ENCODE measurements around the gene UGT1A3.

Gene UGT1A3

GRCh38 chr2:233740870-233741269, 12.0 kb downstream of the UGT1A3 start:
- no peak for TF ChIP-seq EGR1 (IDR thresholded peaks at IDR 0.05)
- no peak for TF ChIP-seq YY1 (IDR thresholded peaks at IDR 0.05; ENCODE audit: low read depth)
- no peak for TF ChIP-seq NFIC (IDR thresholded peaks at IDR 0.05)
- no peak for TF ChIP-seq CREB1 (IDR thresholded peaks at IDR 0.05; ENCODE audit: low read depth)
- TF ChIP-seq USF1 (IDR thresholded peaks at IDR 0.05) = no peak

GRCh38 chr2:233743464-233744259, 14.8 kb downstream of the UGT1A3 start:
- no peak for TF ChIP-seq FOXM1 (IDR thresholded peaks at IDR 0.05; ENCODE audit: borderline replicate concordance, low read depth)
- no peak for TF ChIP-seq USF1 (IDR thresholded peaks at IDR 0.05)
- TF ChIP-seq TCF12 (IDR thresholded peaks at IDR 0.05; ENCODE audit: low read depth) = no peak
- no peak for TF ChIP-seq EGR1 (IDR thresholded peaks at IDR 0.05)
- no peak for TF ChIP-seq EP300 (IDR thresholded peaks at IDR 0.05; ENCODE audit: borderline replicate concordance)
- TF ChIP-seq TAF1 (IDR thresholded peaks at IDR 0.05; ENCODE audit: low read depth) = no peak
- no peak for TF ChIP-seq CEBPB (IDR thresholded peaks at IDR 0.05)
- no peak for TF ChIP-seq NFIC (IDR thresholded peaks at IDR 0.05)
- TF ChIP-seq ZBTB7A (IDR thresholded peaks at IDR 0.05; ENCODE audit: low read depth) = no peak
- TF ChIP-seq TEAD4 (IDR thresholded peaks at IDR 0.05) = no peak
- TF ChIP-seq YY1 (IDR thresholded peaks at IDR 0.05; ENCODE audit: low read depth) = no peak
- no peak for TF ChIP-seq CREB1 (IDR thresholded peaks at IDR 0.05; ENCODE audit: low read depth)
- no peak for TF ChIP-seq RAD21 (IDR thresholded peaks at IDR 0.05; ENCODE audit: low read depth)
- TF ChIP-seq, protein P1, sequence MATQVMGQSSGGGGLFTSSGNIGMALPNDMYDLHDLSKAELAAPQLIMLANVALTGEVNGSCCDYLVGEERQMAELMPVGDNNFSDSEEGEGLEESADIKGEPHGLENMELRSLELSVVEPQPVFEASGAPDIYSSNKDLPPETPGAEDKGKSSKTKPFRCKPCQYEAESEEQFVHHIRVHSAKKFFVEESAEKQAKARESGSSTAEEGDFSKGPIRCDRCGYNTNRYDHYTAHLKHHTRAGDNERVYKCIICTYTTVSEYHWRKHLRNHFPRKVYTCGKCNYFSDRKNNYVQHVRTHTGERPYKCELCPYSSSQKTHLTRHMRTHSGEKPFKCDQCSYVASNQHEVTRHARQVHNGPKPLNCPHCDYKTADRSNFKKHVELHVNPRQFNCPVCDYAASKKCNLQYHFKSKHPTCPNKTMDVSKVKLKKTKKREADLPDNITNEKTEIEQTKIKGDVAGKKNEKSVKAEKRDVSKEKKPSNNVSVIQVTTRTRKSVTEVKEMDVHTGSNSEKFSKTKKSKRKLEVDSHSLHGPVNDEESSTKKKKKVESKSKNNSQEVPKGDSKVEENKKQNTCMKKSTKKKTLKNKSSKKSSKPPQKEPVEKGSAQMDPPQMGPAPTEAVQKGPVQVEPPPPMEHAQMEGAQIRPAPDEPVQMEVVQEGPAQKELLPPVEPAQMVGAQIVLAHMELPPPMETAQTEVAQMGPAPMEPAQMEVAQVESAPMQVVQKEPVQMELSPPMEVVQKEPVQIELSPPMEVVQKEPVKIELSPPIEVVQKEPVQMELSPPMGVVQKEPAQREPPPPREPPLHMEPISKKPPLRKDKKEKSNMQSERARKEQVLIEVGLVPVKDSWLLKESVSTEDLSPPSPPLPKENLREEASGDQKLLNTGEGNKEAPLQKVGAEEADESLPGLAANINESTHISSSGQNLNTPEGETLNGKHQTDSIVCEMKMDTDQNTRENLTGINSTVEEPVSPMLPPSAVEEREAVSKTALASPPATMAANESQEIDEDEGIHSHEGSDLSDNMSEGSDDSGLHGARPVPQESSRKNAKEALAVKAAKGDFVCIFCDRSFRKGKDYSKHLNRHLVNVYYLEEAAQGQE (IDR thresholded peaks at IDR 0.05; ENCODE audit: low read depth) = no peak
- no peak for TF ChIP-seq MAX (IDR thresholded peaks at IDR 0.05)

- no peak for TF ChIP-seq YY1 (IDR thresholded peaks at IDR 0.05; ENCODE audit: low read depth)
- no peak for TF ChIP-seq CEBPB (IDR thresholded peaks at IDR 0.05)
- no peak for TF ChIP-seq TEAD4 (IDR thresholded peaks at IDR 0.05)
- TF ChIP-seq, protein P1 (IDR thresholded peaks at IDR 0.05; ENCODE audit: low read depth) = no peak
- no peak for TF ChIP-seq FOXM1 (IDR thresholded peaks at IDR 0.05; ENCODE audit: borderline replicate concordance, low read depth)
- no peak for TF ChIP-seq USF1 (IDR thresholded peaks at IDR 0.05)
- no peak for TF ChIP-seq TCF12 (IDR thresholded peaks at IDR 0.05; ENCODE audit: low read depth)
- no peak for TF ChIP-seq CREB1 (IDR thresholded peaks at IDR 0.05; ENCODE audit: low read depth)
- TF ChIP-seq RAD21 (IDR thresholded peaks at IDR 0.05; ENCODE audit: low read depth) = no peak
- no peak for TF ChIP-seq TAF1 (IDR thresholded peaks at IDR 0.05; ENCODE audit: low read depth)
- TF ChIP-seq EGR1 (IDR thresholded peaks at IDR 0.05) = no peak
- TF ChIP-seq ZBTB7A (IDR thresholded peaks at IDR 0.05; ENCODE audit: low read depth) = no peak
- TF ChIP-seq NFIC (IDR thresholded peaks at IDR 0.05) = no peak
- no peak for TF ChIP-seq EP300 (IDR thresholded peaks at IDR 0.05; ENCODE audit: borderline replicate concordance)
- no peak for TF ChIP-seq MAX (IDR thresholded peaks at IDR 0.05)
Observed at GRCh38 chr2:233745073-233745755, 16.4 kb downstream of the UGT1A3 start.

DNA sequence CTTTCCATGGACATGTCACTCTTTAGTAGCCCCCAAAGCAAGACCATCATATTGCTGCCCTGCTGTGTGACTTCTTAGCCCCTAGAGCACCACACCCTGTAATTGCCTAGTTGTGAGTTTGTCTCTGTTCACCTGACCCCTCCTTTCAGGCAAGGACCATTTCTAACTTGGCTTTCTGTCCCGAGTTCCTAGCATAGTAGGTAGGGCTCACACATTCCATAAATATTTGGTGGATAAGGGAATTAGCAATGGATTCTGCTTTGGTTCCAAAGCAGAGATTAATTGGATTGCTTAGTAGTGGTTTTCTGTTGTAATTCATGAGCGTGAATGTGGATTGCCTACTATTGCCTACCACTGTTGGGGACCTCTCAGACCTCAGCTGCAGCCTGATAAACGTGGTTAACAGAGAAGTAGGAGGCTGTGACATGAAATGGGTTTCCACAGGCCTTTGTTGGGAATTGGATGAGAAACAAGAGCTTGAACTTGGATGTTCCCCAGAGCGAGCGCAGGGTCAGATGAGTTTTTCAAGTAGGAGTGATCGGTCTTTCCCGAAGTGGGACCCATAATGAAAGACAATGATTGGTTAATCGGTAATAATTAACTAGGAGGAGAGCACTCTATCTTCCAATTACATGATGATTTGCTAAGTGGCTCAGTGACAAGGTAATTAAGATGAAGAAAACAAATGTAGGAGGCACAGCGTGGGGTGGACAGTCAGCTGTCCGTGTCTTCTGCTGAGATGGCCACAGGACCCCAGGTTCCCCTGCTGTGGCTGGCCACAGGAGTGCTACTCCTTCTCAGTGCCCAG, 17.8 kb downstream of the UGT1A3 start:
- TF ChIP-seq USF1 (IDR thresholded peaks at IDR 0.05) = no peak
- TF ChIP-seq RAD21 (IDR thresholded peaks at IDR 0.05; ENCODE audit: low read depth) = no peak
- TF ChIP-seq, protein P1 (IDR thresholded peaks at IDR 0.05; ENCODE audit: low read depth) = no peak
- TF ChIP-seq TEAD4 (IDR thresholded peaks at IDR 0.05) = no peak
- no peak for TF ChIP-seq YY1 (IDR thresholded peaks at IDR 0.05; ENCODE audit: low read depth)
- TF ChIP-seq EP300 (IDR thresholded peaks at IDR 0.05; ENCODE audit: borderline replicate concordance) = no peak
- TF ChIP-seq TAF1 (IDR thresholded peaks at IDR 0.05; ENCODE audit: low read depth) = no peak
- no peak for TF ChIP-seq TCF12 (IDR thresholded peaks at IDR 0.05; ENCODE audit: low read depth)
- no peak for TF ChIP-seq FOXM1 (IDR thresholded peaks at IDR 0.05; ENCODE audit: borderline replicate concordance, low read depth)
